SIG-M5 treated with dmso at 0.1 percent for 504 hours (cell line): ENCODE results near the gene OR2C3.
"Not testable (repeated sequence)": the region's sequence is repeated elsewhere in the genome, so short reads cannot be mapped to it uniquely, and the experiment has no call there.

Source experiments
- DNase-seq: peaks from one replicate; lab custom pipeline; 2025; ENCODE audit not compliant: unreplicated experiment; lab: John Stamatoyannopoulos, UW

The OR2C3 gene

DNA sequence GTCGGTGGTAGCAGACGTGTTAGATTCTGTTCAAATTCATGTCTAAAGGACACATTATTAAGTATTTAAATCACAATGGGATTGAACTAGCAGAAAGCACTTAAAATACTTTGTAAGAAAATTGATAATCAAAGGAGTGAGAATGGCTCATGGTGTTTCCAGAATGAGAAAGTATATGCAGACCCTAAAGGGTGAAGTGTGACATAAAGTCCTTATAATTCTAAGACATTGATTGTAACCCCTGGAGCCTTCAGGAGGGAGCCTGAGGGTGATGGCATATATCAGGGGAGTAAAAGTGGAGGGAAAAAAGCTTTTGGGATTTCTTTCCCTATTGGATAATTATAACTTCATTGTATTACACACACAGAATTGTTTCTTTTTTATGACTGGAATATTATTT, at the start of gene OR2C3:
OR2C3 (minus strand) TSS at position 101 of the 400 bp plus-strand sequence. CDS start 3,929 bp downstream, outside the sequence.
- DNase-seq = no peak

GRCh38 chr1:247578946-247579460, 42.8 kb upstream of the OR2C3 start:
- no peak for DNase-seq

DNA sequence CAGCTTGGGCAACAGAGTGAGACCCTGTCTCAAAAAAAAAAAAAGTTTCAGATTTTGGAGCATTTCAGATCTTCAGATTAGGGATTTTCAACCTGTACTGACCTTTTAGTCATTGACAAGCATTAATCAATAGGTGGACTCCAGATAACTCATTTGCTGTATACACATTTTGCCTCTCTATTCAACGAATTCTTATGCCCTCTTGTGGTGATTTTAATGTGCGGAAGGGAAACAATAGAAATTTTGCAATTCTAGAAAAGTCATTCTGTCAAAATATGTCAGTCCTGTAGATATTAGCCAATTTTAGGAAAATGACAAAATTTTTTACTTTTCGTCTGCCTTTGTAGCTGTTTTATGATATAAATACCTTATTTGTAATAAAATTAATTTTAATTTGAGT, 40.3 kb upstream of the OR2C3 start:
- peak; percentile 80 for DNase-seq

GRCh38 chr1:247574664-247575063, 38.4 kb upstream of the OR2C3 start:
- peak; percentile 9 for DNase-seq

DNA sequence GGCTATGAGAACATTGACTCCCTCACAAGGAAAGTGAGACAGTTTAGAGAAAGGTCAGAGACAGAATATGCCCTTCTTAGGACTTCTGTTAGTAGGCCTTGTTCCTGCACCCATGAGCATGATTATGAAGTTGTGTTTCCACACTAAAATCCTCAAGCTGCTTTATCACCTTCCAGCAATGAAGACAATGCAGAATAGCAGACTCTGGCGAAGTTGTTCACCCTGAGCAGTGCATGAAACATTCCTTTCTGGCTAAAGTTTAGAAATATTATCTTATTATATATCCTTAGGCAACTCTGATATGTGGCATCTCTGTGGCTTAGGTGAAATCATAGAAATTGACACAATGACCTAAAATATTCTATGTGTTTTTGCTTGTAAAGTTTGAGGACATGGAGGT, 38.0 kb upstream of the OR2C3 start:
- no peak for DNase-seq

DNA sequence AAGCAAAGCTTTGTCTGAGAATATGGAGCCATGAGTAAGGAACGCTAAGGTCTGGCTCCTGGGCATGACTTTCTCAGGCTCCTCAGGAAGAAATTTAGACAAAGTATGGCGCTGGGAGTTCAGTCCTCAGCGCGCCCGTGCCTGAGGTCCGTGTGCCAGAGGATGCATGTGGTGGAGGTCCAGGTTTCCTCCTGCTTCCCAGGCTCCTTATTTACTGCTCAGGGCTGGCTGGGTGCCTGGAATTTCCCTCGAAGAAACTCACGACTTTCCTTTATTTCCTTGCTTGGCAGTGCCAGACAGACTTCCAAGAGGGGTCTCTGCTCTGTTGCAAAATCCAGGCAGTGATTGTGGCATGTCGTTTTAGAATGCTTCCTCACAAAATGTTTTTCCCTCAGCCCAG, 26.0 kb upstream of the OR2C3 start:
- no peak for DNase-seq

- DNase-seq = no peak
Measured at GRCh38 chr1:247561711-247562110, 25.5 kb upstream of the OR2C3 start.

GRCh38 chr1:247557926-247558674, 21.9 kb upstream of the OR2C3 start:
- DNase-seq = no peak

DNA sequence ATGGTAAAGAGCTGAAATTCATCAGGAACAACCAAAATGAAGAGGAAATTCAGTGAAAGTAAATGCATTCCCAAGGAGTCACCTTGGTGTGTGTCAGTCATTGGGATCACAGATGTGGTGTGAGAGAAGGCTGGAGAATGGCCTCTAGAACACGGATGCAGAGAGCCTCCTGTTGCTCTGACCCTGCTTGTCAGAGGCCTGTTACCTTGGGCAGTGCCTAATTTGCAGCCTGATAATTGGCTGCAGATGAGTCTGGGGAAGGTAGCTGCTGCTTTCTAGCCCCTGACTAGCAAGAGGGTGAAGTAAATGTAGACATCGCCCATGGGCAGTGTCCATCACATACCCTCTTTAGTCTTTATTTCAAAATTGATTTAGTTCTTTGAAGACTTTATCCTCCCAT, 16.0 kb upstream of the OR2C3 start:
- no peak for DNase-seq

DNA sequence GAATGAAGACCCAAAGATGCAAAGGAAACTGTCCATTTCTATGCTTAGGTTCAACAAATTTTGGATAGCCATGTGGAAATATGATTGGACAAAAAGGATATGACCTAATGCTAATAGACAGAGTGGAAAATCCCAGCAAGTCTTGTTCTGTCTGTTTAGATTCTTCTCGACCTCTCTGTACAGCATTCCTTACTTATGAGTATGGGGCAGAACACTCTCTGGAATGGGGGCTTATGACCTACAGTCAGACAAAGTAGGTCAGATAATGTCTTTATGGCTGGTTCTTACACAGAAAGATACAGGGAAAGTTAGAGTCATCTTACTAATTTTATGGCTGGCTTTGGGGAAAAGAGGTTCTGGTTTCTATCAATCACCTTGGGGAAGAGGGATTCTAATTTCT, 15.5 kb upstream of the OR2C3 start:
- no peak for DNase-seq

GRCh38 chr1:247548769-247549182, 12.5 kb upstream of the OR2C3 start, which contains the start of gene GCSAML:
Gene GCSAML (plus strand): TSS chr1:247549134. CDS start chr1:247549192, 58 bp downstream.
- DNase-seq = no peak

- no peak for DNase-seq
Measured at GRCh38 chr1:247548092-247548491, 11.9 kb upstream of the OR2C3 start.

- DNase-seq = no peak
Measured at GRCh38 chr1:247542811-247543210, 6.6 kb upstream of the OR2C3 start.

- no peak for DNase-seq
Measured at GRCh38 chr1:247540581-247540980, 4.3 kb upstream of the OR2C3 start.

GRCh38 chr1:247539215-247539614, 3.0 kb upstream of the OR2C3 start:
- DNase-seq = no peak

DNA sequence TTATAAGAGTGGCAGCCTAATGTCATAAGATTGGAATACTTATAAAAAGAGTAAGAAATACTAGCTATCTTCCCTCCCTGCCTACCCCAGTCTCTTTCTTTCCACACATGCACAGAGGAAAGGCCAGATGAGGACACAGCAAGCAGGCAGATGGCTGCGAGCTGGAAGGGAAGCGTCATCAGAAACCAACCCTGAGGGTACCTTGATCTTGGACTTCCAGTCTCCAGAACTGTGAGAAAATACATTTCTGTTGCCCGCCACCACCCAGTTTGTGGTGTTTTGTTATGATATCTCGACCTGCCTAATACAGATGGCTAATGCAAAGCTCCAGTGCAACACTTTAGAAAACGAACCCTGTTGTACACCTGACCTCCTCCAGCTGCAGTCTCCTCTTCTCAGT, 2.3 kb upstream of the OR2C3 start:
- no peak for DNase-seq

GRCh38 chr1:247535402-247535801, 838 bp downstream of the OR2C3 start:
- DNase-seq = no peak

GRCh38 chr1:247531937-247532336, 4.3 kb downstream of the OR2C3 start:
- no peak for DNase-seq

DNA sequence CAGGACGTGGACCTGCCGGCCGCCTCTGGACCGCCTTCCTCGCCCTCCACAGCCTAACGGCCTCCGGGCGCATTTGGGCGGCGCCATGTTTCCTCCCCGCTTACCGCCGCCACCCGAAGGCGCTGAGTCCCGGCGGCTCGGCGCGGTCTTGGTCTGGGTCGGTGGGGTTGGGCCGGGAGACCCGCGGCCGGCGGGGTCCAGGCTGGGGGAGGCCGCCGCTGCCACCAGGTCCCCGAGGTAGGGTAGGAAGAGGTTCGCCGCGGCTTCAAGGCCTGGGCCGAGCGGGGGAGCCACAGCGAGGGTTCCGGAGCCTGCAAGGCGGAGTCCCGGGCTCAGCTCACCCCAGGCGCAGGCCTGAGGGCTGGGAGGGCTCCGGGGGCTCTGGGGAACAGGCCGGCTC, 5.5 kb downstream of the OR2C3 start:
- DNase-seq = no peak

DNA sequence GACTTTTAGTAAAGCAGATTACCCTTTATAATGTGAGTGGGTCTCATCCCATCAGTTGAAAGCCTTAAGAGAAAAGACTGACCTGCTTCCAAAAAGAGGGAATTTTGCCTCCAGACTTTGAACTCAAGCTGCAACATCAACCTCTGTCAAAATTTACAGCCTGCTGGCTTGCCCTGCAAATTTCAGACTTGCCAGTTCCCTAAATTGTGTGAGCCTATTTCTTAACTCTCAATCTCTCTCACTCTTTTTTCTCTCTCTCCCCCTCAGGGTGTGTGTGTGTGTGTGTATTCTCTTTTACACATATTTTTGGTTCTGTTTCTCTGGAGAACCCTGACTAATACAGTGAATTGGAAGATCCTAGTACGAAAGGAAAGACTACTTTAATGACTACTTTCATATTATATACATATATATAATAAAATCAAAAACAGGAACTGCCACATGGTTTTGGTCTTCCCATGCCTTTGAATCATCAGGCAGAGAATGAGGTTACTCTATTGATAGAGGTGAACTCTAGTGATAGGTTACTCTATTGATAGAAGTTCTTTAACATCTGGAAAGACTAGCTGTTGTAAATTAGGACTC, 6.4 kb downstream of the OR2C3 start:
- peak; percentile 24 for DNase-seq

- no peak for DNase-seq
Measured at GRCh38 chr1:247528812-247529474, 7.3 kb downstream of the OR2C3 start.

DNA sequence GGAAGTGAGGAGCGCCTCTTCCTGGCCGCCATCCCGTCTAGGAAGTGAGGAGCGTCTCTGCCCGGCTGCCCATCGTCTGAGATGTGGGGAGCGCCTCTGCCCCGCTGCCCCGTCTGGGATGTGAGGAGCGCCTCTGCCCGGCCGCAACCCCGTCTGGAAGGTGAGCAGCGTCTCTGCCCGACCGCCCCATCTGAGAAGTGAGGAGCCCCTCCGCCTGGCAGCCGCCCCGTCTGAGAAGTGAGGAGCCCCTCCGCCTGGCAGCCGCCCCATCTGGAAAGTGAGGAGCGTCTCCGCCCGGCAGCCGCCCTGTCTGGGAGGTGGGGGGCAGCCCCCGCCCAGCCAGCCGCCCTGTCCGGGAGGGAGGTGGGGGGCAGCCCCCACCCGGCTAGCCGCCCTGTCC, 14.4 kb downstream of the OR2C3 start:
- DNase-seq = not testable (repeated sequence)
